Measurements from ENCODE around the gene C2CD2.
"Not testable (repeated sequence)": the region's sequence is repeated elsewhere in the genome, so short reads cannot be mapped to it uniquely, and the experiment has no call there.

Gene C2CD2

DNA sequence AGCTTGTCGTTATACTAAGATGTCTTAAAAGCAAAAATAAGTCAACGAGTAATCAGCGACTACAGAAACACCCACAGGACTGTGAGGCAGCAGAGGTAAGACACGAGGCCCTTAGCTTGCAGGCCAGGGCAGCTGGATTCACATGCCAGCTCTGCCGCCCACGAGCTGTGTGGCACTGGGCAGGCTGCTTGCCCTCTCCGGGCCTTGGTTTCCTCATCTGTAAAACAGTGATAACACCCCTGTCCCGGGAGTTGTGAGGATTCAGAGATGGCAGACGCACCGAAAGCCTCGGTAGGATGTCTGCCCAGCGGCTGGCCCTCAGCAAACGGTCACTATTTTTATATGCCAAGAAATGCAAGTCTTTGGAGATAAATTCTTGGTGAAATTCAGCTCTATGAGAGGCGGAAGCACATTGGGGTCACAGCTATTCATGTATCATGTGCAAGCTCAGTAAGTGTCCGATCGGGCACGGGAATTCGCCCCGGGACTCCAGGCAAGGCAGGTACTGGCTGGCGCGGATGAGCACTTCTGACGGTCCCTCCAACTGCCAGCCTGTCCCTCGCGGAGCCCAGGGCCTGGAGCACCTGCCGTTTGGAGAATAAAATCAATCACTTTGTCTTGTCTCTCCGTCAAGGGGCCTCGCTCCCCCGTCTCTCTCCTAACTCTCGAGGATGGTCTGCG lies 1.1 kb downstream of the C2CD2 start:
- Histone ChIP-seq H3K4me2 (ENCODE audit: low read depth, low read length, poor library complexity, severe bottlenecking) (no peak overlapping the region), H3K4me3 (ENCODE audit: low read length, poor library complexity, severe bottlenecking) (no peak overlapping the region), H3F3A (ENCODE audit: low read depth) (peaks cover 13% of the 10 kb centered on the region; the same call in 1 of the 2 replicates), H3K4me1 (ENCODE audit: insufficient read depth, low read length, poor library complexity, severe bottlenecking) (peaks cover 20% of the 10 kb centered on the region), H3K36me3 (ENCODE audit: insufficient read depth, low read length) (no peaks in the 10 kb centered on the region), H3K9me2 (replicated peaks; ENCODE audit: low read depth, low read length) (no peaks in the 10 kb centered on the region), H3K9me3 (ENCODE audit: insufficient read depth, low read depth, low read length) (no peaks in the 10 kb centered on the region), H3K9ac (ENCODE audit: low read depth, low read length, poor library complexity, severe bottlenecking) (no peak overlapping the region), H3K79me2 (ENCODE audit: insufficient read depth, low read length) (no peaks in the 10 kb centered on the region), H2AFZ (ENCODE audit: low read length) (no peak overlapping the region), H3K27me3 (ENCODE audit: insufficient read depth, low read length, poor library complexity, severe bottlenecking) (no peaks in the 10 kb centered on the region), H4K20me1 (ENCODE audit: insufficient read depth, low read length, poor library complexity, severe bottlenecking) (no peaks in the 10 kb centered on the region)
- TF ChIP-seq, protein P1, sequence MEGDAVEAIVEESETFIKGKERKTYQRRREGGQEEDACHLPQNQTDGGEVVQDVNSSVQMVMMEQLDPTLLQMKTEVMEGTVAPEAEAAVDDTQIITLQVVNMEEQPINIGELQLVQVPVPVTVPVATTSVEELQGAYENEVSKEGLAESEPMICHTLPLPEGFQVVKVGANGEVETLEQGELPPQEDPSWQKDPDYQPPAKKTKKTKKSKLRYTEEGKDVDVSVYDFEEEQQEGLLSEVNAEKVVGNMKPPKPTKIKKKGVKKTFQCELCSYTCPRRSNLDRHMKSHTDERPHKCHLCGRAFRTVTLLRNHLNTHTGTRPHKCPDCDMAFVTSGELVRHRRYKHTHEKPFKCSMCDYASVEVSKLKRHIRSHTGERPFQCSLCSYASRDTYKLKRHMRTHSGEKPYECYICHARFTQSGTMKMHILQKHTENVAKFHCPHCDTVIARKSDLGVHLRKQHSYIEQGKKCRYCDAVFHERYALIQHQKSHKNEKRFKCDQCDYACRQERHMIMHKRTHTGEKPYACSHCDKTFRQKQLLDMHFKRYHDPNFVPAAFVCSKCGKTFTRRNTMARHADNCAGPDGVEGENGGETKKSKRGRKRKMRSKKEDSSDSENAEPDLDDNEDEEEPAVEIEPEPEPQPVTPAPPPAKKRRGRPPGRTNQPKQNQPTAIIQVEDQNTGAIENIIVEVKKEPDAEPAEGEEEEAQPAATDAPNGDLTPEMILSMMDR (conservative IDR thresholded peaks at IDR 0.05; ENCODE audit: low read length), result no peak
- no peak for TF ChIP-seq EZH2phosphoT487 (IDR thresholded peaks at IDR 0.05; ENCODE audit: borderline replicate concordance)

GRCh38 chr21:41951876-41952567 lies 1.8 kb downstream of the C2CD2 start:
- no peak overlapping the region for H3K4me2 ChIP-seq (ENCODE audit: low read depth, low read length, poor library complexity, severe bottlenecking)

GRCh38 chr21:41950941-41951351 lies 2.9 kb downstream of the C2CD2 start:
- Histone ChIP-seq H3K9me2 (replicated peaks; ENCODE audit: low read depth, low read length) (no peaks in the 10 kb centered on the region), H4K20me1 (ENCODE audit: insufficient read depth, low read length, poor library complexity, severe bottlenecking) (no peaks in the 10 kb centered on the region), H3K4me2 (ENCODE audit: low read depth, low read length, poor library complexity, severe bottlenecking) (no peak overlapping the region), H3K9me3 (ENCODE audit: insufficient read depth, low read depth, low read length) (no peaks in the 10 kb centered on the region), H3K27me3 (ENCODE audit: insufficient read depth, low read length, poor library complexity, severe bottlenecking) (no peaks in the 10 kb centered on the region), H3K9ac (ENCODE audit: low read depth, low read length, poor library complexity, severe bottlenecking) (no peak overlapping the region), H3K4me3 (ENCODE audit: low read length, poor library complexity, severe bottlenecking) (no peak overlapping the region), H3K79me2 (ENCODE audit: insufficient read depth, low read length) (no peaks in the 10 kb centered on the region), H2AFZ (ENCODE audit: low read length) (no peak overlapping the region), H3F3A (ENCODE audit: low read depth) (0 out of 2 replicates have a peak, but pooled peaks cover under 1% of the 10 kb centered on the region), H3K4me1 (ENCODE audit: insufficient read depth, low read length, poor library complexity, severe bottlenecking) (peaks cover 3% of the 10 kb centered on the region), H3K36me3 (ENCODE audit: insufficient read depth, low read length) (no peaks in the 10 kb centered on the region)
- TF ChIP-seq EZH2phosphoT487 (IDR thresholded peaks at IDR 0.05; ENCODE audit: borderline replicate concordance), result no peak
- TF ChIP-seq, protein P1 (conservative IDR thresholded peaks at IDR 0.05; ENCODE audit: low read length), result no peak

More at GRCh38 chr21:41951876-41952567, 1.8 kb downstream of the C2CD2 start:
- Histone ChIP-seq H3K9ac (ENCODE audit: low read depth, low read length, poor library complexity, severe bottlenecking) (no peak overlapping the region), H3K27me3 (ENCODE audit: insufficient read depth, low read length, poor library complexity, severe bottlenecking) (no peaks in the 10 kb centered on the region), H3K9me2 (replicated peaks; ENCODE audit: low read depth, low read length) (no peaks in the 10 kb centered on the region), H3K79me2 (ENCODE audit: insufficient read depth, low read length) (no peaks in the 10 kb centered on the region), H3K4me1 (ENCODE audit: insufficient read depth, low read length, poor library complexity, severe bottlenecking) (peaks cover 14% of the 10 kb centered on the region), H2AFZ (ENCODE audit: low read length) (no peak overlapping the region), H3F3A (ENCODE audit: low read depth) (peaks cover 7% of the 10 kb centered on the region; the same call in 1 of the 2 replicates), H3K4me3 (ENCODE audit: low read length, poor library complexity, severe bottlenecking) (no peak overlapping the region), H3K9me3 (ENCODE audit: insufficient read depth, low read depth, low read length) (no peaks in the 10 kb centered on the region), H4K20me1 (ENCODE audit: insufficient read depth, low read length, poor library complexity, severe bottlenecking) (no peaks in the 10 kb centered on the region), H3K36me3 (ENCODE audit: insufficient read depth, low read length) (no peaks in the 10 kb centered on the region)
- TF ChIP-seq, protein P1 (conservative IDR thresholded peaks at IDR 0.05; ENCODE audit: low read length), result no peak
- TF ChIP-seq EZH2phosphoT487 (IDR thresholded peaks at IDR 0.05; ENCODE audit: borderline replicate concordance), result no peak

GRCh38 chr21:41949631-41950030 lies 4.2 kb downstream of the C2CD2 start:
- H3K27me3 ChIP-seq (ENCODE audit: insufficient read depth, low read length, poor library complexity, severe bottlenecking); H3K4me1 ChIP-seq (ENCODE audit: insufficient read depth, low read length, poor library complexity, severe bottlenecking); H3K9me2 ChIP-seq (replicated peaks; ENCODE audit: low read depth, low read length); H4K20me1 ChIP-seq (ENCODE audit: insufficient read depth, low read length, poor library complexity, severe bottlenecking); H3K36me3 ChIP-seq (ENCODE audit: insufficient read depth, low read length); H3K4me2 ChIP-seq (ENCODE audit: low read depth, low read length, poor library complexity, severe bottlenecking); H2AFZ ChIP-seq (ENCODE audit: low read length); H3K9ac ChIP-seq (ENCODE audit: low read depth, low read length, poor library complexity, severe bottlenecking); H3F3A ChIP-seq (ENCODE audit: low read depth); H3K9me3 ChIP-seq (ENCODE audit: insufficient read depth, low read depth, low read length); H3K4me3 ChIP-seq (ENCODE audit: low read length, poor library complexity, severe bottlenecking); H3K79me2 ChIP-seq (ENCODE audit: insufficient read depth, low read length): not testable (repeated sequence)
